DMS79 (cell line): ENCODE measurements around the gene ETFB.
A peak's percentile ranks its signal among the peaks of the same experiment; 100 is the strongest.

Source experiments
- DNase-seq: peaks from one replicate; lab custom pipeline; 2025; lab: John Stamatoyannopoulos, UW

Gene ETFB

DNA sequence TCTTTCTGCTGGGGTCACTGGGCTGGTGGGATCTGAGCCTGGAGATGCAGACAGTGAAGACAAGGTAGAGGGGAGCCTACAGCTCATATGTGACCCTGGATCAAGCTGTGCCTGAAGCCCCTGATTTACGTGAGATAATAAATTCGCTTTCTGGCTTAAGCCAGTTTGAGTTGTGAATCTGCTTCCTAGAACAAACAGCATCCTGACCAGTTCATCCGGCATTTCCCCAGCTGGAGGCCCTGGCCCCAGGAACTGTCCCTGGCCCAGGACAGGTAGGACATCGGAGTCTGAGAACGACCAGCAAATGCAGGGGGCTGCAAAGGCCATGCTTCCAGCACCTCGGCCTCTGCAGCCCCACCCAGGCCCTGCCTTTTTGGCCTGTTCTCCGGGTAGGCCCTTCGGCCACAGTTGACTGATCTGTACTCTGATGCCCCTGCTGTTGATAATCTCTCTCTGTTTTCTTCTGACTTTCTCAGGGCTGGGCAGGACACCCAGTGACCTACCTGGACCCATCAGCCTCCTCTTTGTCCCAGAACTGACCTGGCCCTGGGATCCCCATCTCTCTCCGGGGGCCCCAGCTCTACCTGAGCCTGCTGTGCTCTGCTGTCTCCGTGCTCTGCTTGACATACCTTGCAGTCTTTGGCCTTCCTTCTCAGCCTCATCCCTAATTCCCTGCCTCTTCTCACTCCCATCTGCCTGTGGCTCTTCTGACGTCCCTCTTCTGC is 14.8 kb downstream of the ETFB start:
- DNase-seq: no peak

DNA sequence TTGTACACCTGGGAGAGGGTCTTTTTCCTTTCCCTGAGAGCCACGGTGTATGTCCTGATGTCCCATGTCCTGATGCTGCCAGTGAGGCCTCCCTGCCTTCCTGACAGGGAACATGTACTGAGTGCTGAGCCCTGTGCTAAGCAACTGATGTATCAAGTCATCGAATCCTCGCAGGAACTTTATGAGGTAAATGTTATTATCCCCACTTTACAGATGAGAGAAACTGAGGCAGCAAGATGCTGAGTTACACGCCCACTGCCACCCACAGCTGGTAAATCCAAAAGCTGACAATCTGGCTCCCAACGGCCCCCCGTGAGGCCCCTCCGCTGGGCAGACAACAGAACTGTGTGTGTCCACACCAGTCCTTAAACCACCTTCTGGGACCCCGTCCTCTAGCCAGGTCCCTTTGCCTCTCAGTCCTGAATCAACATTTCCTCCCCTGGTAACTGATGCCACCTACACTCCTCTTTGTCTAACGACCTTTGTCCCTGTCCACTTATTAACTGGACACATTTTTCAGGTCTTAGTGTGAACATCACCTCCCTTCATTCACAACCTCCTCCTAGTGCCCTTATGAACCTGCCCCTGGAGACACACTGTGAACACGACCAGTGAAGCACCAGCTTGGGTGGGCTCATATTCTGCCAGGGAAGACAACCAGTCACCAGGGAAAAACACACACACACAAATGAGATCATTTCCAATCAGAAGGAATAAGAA is 18.8 kb downstream of the ETFB start:
- DNase-seq: no peak

DNA sequence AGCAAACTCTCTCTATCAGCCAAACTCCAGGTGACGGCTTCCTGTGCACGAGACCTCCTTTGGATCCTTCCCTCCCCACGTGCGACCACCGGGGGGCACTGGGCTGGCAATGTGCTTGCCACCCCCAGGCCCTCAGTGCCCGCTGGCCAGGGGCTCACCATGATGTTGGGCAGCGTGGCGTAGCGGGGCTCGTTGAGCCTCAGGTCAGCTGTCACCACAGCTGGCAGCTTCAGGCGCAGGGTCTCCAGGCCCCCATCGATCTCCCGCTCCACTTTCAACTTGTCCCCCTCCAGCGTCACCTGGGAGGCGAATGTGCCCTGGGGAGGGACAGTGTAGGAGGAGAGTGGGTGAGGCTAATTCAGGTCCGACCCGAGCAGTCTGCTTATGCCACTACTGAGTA is 19.4 kb downstream of the ETFB start:
- DNase-seq: no peak

DNA sequence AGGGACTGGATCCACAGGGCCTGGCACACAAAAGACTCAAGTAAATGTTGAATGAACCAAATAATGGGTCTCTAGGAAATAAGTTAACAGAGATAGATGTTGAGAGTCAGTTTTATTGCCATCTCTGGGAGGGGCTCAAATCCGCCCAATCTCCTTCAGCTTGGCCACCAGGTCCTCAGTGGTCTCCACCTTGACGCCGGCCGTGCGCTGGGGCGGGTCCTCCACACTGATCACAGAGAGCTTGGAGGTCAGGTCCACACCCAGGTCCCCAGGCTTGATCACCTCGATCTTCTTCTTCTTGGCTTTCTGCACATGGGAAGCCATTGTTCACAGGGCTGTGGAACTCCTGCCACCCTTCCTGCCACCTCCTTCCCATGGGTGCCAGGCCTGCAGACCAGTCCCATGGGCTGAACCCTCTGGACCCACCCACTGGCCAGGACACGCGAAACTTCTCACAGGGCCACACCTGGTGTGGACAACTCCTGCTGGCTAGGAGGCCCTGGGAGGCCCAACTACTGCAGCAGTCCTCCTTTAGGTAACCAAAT is 21.0 kb downstream of the ETFB start:
- DNase-seq: no peak

DNA sequence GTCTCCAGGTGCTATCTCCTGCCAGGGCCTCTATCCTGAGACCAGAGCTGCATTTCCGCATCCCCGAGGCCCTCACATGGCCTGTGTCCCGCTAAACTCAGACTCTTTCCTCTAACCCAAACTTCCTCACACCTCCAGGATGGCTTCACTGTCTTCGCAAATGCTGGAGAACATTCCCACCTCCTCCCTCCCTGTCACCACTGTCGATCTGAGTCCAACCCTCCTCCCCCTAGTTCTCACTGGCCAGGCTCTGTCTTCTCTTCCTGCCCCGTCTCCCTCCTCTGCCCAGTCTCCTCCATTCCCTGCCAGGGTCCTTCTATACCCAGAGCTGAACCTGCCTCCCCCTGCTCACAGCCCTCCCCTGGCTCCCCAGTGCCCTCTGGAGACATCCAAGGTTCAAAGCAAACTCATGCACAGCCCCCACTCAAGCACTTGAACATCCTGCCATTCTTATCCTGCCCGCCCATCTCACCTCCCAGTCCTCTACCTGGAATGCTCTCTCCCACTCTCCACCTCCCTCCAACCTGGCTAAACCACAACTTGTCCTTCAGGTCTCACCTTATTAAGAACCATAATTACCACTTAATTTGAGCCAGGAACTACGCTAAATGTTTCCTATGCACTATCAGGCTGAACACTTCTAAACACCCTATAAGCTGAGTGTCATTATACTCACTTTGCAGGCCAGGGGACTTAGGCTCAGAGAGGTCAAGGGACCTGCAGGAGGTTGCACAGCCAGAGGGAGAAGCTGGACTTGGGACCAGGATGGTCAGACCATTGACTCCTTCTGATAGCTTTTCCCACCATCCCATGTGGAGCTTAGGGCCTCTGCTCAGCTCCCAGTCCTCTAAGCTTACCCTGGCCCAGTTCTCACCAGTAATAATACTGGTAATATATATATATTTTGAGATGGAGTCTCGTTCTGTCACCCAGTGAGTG is 23.3 kb downstream of the ETFB start:
- no peak for DNase-seq

DNA sequence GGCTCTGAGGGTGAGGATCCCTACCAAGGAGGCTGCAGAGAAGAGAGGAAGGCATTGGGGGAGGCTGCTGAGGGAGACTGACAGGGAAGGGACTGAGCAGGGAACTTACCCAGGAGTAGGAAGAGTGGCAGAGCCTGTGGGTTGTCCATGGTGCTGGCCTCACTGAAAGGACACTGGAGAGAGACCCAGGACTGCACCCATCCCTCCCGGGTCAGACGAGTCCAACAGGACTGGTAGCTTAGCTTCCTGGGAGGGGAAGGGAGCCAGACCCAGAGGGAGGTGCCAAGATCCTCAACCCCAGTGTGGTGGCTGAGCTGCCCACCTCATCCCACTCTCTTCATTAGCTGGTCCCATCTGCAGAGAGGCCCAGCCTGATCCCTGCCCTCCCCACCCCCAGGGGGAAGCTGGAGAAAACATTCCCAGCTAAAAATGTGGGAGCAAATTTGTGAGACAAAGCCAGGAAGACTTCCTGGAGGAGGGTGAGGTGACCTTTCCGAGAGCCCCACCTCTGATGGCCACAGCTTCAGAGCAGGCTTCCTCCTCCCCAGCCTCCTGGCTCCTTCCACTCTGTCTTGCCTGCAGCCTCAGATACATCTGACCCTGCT is 24.1 kb downstream of the ETFB start, which contains the start of gene VSIG10L:
VSIG10L (minus strand) TSS at position 164 of the 605 bp plus-strand sequence; CDS start at position 149, 15 bp downstream.
- DNase-seq: no peak

DNA sequence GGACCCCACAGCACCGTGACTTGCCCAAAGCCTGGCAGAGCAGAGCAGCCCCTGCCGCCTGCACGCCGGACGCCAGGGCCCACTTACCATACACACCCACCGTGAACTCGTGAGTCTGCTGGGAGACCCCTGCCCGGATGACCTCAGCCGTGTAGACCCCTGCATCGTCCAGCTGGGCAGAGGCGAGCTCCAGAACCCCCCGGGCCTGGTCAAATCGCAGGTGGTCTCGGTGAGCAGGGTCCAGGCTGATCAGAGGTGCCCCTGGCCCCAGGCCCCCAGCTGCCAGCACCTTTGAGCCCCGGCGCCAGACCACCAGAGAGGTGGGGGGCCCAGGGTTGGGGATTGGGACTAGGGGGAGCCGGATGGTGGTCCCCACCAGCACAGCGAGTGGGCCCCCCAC is 25.1 kb downstream of the ETFB start:
- no peak for DNase-seq

DNA sequence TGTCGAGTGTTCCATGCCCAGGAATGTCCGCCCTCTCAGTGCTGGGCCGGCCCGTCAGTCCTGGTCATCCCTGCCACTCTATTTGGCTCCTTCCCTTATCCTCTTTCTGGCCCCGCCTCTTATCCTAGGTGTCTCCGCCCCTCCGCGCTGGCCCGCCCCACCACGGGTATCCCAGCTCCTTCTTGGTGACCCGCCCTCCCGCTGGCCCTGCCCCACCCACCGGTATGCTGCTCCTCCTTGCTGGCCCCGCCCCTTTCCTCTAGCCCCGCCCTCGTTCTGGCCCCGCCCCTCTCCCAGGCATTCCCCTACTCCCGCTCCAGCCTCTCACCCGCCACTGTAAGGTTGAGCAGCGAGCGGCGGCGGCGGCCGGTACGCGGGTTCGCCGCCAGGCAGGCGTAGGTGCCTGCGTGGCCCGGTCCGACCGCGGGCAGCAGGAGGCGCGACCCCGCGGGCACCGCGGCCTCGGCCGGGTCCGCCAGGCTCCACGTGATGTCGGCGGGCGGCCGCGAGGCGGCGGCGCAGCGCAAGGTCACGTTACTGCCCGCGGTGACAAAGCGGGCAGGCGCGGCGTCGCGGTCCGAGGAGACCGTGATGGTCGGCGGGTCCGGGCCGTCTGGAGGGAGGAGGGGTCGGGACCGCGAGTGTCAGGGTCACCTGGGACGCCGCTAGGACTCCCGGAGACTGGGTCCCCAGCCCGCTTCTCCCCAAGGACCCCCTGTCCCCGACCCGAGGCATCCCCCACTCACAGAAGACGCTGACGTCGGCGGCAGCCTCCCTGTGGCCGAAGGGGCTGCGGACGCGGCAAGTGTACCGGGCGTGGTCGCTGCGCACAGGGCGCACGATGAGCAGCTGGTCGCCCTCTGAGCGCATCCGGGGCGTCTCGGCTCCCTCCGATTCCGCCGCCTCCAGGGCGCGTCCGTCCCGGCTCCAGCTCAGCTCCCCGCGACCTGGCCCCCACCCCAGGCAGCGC is 26.2 kb downstream of the ETFB start:
- DNase-seq: peak; percentile 58

DNA sequence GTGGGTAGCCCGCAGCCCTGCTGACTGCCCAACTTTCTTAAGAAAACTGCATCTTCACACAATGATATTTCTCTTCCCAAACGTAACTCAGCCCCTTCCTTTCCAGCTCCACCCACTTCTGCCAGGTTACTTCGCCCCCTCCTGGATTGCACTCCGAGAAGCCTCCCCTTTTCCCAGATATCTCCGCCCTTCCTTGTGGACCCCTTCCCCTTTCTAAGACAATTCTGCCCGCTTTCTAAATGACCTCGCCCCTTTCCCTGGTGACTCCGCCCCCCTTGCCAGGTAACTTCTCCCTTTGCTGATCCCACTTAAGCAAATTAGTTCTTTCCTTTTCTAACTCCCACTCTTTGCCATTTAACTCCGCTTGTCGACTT is 26.9 kb downstream of the ETFB start:
- DNase-seq: no peak

DNA sequence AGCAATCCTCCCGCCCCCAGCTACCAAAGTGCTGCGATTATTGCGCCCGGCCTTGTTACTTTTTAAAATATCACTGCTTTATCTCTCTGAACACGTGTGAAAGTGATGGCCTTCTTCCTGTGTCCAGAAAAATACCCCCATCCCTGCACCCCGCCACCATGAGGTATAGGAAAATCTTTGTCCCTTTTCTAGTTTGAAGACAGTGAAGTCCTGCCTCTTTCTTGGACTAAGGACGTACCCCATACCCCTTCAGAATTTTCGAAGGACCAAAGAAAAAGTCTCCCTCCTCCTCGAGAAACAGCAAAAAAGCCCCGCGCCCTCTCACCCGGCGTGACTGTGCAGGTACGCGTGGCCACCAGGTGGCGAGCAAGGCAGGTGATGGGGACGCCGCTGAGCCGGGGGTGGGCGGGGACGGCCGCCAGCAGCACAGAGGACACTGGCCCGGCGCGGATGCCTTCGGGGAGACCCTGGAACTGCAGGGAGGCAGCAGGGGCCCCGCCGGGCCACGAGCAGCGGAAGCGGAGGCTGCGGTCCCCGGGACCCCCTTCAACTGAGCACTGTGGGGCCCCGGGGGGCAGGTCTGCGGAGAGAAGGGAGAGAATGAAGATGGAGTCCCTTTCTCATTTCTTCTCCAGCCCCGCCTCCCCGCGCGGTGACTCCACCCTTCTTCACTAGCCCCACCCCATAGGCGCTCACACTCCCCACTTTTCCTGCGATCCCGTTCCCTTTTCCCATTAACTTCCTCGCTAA is 27.4 kb downstream of the ETFB start:
- peak; percentile 63 for DNase-seq

DNA sequence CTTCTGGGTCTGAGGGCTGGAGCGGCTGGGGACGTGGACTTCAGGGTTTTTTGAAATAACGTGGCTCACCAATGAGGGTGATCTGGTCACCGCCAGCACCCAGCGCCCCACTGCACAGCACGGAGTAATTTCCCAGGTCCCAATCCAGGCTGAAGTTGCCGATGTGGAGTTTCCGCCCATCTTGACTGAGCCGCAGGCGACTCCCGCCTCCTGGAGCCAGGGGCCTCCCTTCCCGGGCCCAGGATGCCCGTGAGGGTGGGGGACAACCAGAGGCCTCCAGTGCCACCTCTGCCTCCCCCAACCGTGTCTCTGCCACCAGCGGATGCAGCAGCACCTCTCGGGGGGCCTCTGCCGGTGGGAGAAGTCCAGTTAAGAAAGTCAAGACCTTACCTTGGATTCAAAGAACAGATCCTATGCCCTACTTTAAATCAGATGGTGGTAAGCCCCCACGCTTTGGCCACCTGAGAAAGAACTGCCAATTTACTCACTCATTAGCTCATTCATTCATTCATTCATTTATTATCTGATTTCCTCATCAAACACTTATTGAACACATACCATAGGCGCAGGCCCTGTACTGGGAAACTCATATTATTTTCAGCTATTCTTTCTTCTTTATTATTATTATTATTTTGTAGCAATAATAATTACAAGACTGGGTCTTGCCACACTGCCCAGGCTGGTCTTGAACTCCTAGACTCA is 28.2 kb downstream of the ETFB start:
- no peak for DNase-seq

DNA sequence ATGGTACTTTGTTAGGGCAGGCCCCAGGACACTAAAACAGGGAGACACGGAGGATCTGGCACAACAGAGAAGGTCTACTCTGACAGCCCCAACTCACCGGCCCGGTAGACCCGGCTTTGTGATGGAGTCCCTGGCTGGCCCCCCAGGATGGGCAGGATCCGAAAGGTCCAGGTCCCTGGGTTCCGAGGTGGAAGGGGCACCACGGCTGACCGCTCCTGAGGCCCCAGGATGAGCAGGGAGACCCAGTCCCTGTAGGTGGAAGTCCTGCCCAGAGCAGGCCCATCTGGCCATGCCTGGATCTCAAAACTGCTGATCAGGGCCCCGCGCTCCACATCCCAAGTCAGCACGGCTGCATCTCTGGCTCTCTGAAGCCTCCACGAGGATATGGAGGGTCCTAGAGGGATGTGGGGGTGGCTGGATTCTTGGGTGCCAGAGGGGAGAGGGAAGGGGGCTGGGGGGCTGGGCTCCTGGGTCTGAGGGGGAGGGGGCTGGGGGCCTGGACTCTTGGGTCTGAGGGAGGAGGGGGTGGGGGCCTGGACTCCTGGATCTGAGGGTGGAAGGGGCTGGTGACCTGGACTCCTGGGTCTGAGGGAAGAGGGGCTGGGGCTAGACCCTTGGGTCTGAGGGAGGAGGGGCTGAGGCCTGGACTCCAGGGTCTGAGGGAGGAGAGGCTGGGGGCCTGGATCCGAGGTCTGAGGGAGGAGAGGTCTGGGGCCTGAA is 28.9 kb downstream of the ETFB start:
- DNase-seq: no peak

DNA sequence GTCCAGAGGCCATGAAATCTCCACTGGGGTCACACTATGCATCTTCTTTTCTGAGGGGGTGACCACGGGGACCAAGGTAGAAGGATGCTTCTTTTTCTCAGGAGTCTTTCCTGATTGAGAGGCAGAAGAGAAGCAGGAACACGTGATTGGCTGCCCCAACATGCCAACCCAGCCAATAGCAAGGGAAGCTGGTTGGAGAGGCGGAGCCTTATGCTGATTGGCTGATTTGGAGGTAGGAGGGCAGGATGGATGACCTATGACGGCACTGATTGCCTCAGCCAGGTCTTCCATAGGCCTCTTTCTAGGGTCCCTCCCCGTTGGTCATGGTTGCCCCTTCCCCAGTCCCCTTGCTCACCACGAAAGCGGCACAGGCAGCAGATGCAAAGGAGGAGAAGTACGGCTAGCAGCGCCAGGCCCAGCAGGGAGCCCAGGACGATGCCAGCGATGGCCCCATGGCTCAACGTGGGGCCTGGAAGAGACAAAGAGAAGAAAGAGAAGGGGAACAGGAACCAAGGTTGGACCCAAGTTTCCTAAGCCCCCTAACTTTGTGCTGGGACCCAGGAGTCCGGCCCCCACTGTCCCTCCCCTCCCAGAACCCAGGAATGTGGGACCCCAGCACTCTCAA is 32.2 kb downstream of the ETFB start:
- no peak for DNase-seq

DNA sequence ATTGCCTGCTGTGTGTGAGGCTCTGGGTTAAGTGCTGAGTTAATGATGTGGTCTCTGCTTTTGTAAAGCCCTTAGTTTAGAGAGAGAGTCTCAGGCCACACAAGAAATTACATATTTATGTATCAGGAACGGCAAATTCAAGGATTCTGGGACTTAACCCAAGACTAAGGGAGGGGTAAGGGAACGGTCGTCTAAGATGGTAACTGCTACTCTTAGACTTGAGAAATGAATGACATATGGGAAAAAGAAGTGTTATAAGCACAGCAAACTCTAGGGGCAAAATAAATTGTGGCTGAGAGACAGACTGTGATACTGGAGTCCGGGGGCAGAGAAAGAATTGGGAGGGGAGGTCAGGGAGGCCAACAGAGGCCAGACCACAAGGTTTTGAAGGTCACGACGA is 34.5 kb downstream of the ETFB start:
- DNase-seq: no peak

DNA sequence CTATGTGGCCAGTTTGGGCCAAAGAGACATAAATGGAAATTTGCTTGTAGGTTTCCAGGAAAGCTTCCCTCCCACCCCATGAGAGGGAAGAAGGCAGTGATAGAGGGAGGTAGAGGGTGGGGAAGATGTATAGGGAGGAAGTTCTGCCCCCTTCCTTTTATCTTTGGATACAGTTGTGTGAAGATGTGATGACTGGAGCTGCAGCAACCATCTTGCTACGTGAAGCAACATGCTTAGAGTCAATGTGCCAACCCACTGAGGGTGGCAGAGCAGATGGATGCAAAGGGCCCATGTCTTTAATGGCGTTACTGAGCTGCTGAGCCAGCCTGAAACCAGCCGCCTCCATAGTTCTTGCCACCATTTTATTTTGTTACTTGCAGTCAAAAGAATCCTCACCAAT is 35.0 kb downstream of the ETFB start:
- no peak for DNase-seq

DNA sequence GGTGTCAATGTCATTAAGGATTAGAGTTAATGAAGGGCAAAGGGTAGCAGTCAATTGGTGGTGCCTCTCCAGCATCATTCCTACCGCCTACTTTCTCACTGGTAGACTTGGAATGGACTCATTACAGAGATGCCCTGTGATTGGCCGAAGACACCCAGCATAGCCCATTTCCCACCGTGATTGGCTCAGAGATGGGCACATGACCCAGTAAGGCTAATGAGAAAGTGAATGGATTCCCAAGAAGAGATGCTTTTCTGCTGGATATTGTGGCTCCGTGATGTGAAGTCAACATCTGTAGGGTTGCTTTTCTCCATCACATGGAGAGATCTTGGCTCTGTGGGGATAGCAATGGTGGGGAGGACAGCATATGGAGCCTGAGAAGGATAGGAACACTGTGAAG is 35.8 kb downstream of the ETFB start:
- no peak for DNase-seq

DNA sequence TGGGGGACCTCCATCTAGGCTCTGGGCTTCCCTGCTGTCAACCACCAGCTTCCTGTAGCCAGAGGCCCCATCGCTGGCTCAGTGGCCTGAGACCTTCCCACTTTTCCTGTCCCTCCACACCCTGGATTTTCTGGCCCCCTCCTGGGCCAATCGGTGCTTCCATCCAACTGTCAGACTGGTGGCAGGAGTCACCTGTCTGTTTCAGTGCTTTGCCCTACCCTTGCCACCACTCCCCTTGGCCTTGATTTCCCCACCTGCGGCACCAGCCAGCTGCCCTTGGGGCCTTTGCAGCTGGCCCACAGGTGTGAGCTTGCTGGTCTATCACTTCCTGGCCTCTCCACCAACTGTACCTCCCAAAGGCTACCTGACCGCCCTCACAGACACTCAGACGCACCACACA is 36.8 kb downstream of the ETFB start:
- no peak for DNase-seq
